SK-N-SH (cell line): ENCODE measurements around the gene ZCCHC7. TPM values are rescaled to one million over a fixed set of nuclear protein-coding genes. Genes with fewer than 3 reads are reported as not detected.

ENCODE experiments used
- CTCF ChIA-PET: fragments of 300-600, 350-600 bp; formaldehyde crosslinking; extraction: SDS; loops from one replicate; lab custom pipeline; 2021; lab: Yijun Ruan, JAX
- POLR2A ChIA-PET: fragments of 350-600 bp; sonication (Branson Sonifier 250); formaldehyde crosslinking; extraction: SDS; loops from one replicate; lab custom pipeline; 2020; ENCODE audit warnings: antibody characterized with exemption, inconsistent platforms; lab: Yijun Ruan, JAX
- DNase-seq: peaks from one replicate; pipeline ENCODE4 v3.0.0; 2012
- H2AFZ ChIP-seq: fragments of 200-600 bp; sonication (generic); 2 replicates; pipeline ENCODE4 v1.8.1; 2016; ENCODE audit warnings: antibody characterized with exemption, mild to moderate bottlenecking, low read depth
- H3F3A ChIP-seq: fragments of 200-600 bp; sonication (generic); replicated peaks from 2 replicates; pipeline ENCODE3; 2016; ENCODE audit warnings: antibody characterized with exemption, mild to moderate bottlenecking; ENCODE audit not compliant: insufficient read depth
- H3K27ac ChIP-seq, 2 experiments: fragments of 200-500 bp in 1 of 2; fragments of 200-600 bp in 1 of 2; sonication (Bioruptor generic) in 1 of 2; sonication (generic), shearing (Covaris generic) in 1 of 2; 2 replicates each; pipeline versions ENCODE4 v1.5.1 to v1.6.1; 2014 to 2016; ENCODE audit warnings: low read depth in 2 of 2, inconsistent platforms in 1 of 2, low read length in 1 of 2, mild to moderate bottlenecking in 1 of 2, mixed read lengths in 1 of 2
- H3K27me3 ChIP-seq: fragments of 200-600 bp; sonication (generic), shearing (Covaris generic); 2 replicates; pipeline ENCODE4 v1.6.1; 2016; ENCODE audit warnings: mixed run types; ENCODE audit not compliant: insufficient read depth
- H3K36me3 ChIP-seq, 2 experiments: fragments of 200-500 bp in 1 of 2; fragments of 200-600 bp in 1 of 2; sonication (Bioruptor generic) in 1 of 2; sonication (generic) in 1 of 2; replicated peaks in 1 of 2; 2 replicates each; pipeline versions ENCODE3 to v1.5.1; 2014 to 2016; ENCODE audit warnings: low read length in 1 of 2, mild to moderate bottlenecking in 1 of 2; ENCODE audit not compliant: insufficient read depth in 2 of 2, control insufficient read depth in 1 of 2
- H3K4me1 ChIP-seq, 2 experiments: fragments of 200-500 bp in 1 of 2; fragments of 200-600 bp in 1 of 2; sonication (Bioruptor generic) in 1 of 2; sonication (generic), shearing (Covaris generic) in 1 of 2; 2 replicates each; pipeline versions ENCODE4 v1.5.1 to v1.6.1; 2014 to 2016; ENCODE audit warnings: low read depth in 1 of 2, low read length in 1 of 2, mixed run types in 1 of 2; ENCODE audit not compliant: insufficient read depth in 2 of 2, control insufficient read depth in 1 of 2
- H3K4me2 ChIP-seq: fragments of 200-600 bp; sonication (generic), shearing (Covaris generic); 2 replicates; pipeline ENCODE4 v1.6.1; 2017; ENCODE audit warnings: mixed run types
- H3K4me3 ChIP-seq, 2 experiments: fragments of 200-500 bp in 1 of 2; fragments of 200-600 bp in 1 of 2; sonication (Bioruptor generic) in 1 of 2; sonication (generic), shearing (Covaris generic) in 1 of 2; 2 replicates each; pipeline versions ENCODE4 v1.5.1 to v1.8.1; 2014 to 2016; ENCODE audit warnings: low read depth in 2 of 2, inconsistent platforms in 1 of 2, low read length in 1 of 2, mild to moderate bottlenecking in 1 of 2, mixed read lengths in 1 of 2, moderate library complexity in 1 of 2
- H3K79me2 ChIP-seq: fragments of 200-600 bp; sonication (generic); 2 replicates; pipeline ENCODE4 v1.8.1; 2017; ENCODE audit warnings: mild to moderate bottlenecking; ENCODE audit not compliant: insufficient read depth
- H3K9ac ChIP-seq: fragments of 200-600 bp; sonication (generic); 2 replicates; pipeline ENCODE4 v1.6.1; 2017; ENCODE audit warnings: mixed run types
- H3K9me2 ChIP-seq: fragments of 200-600 bp; sonication (generic); 2 replicates; pipeline ENCODE4 v1.6.1; 2017; ENCODE audit warnings: mixed run types
- H3K9me3 ChIP-seq: fragments of 200-600 bp; sonication (generic); 2 replicates; pipeline ENCODE4 v1.6.1; 2017; ENCODE audit warnings: mixed run types, mild to moderate bottlenecking, moderate library complexity
- H4K20me1 ChIP-seq: fragments of 200-600 bp; sonication (generic); 2 replicates; pipeline ENCODE4 v1.6.1; 2017; ENCODE audit warnings: mild to moderate bottlenecking, mixed run types; ENCODE audit not compliant: insufficient read depth
- ELF1 ChIP-seq: IDR thresholded peaks from 2 replicates; pipeline ENCODE4 v1.4.0; 2012
- EP300 ChIP-seq, 2 experiments: IDR thresholded peaks; 2 replicates each; pipeline versions ENCODE4 v1.4.0 to v1.6.1; 2012; ENCODE audit warnings: borderline replicate concordance in 1 of 2, low read depth in 1 of 2, low read length in 1 of 2
- FOXM1 ChIP-seq: IDR thresholded peaks from 2 replicates; pipeline ENCODE4 v1.4.0; 2012; ENCODE audit warnings: low read depth, mild to moderate bottlenecking
- GABPA ChIP-seq: IDR thresholded peaks from 2 replicates; pipeline ENCODE4 v1.4.0; 2012; ENCODE audit warnings: low read depth, mild to moderate bottlenecking
- JUND ChIP-seq: IDR thresholded peaks from 2 replicates; pipeline ENCODE4 v1.4.0; 2012
- SIN3A ChIP-seq: IDR thresholded peaks from 2 replicates; pipeline ENCODE4 v1.6.1; 2012; ENCODE audit warnings: low read depth, mild to moderate bottlenecking, low read length, moderate library complexity, borderline replicate concordance
- TAF1 ChIP-seq: IDR thresholded peaks from 2 replicates; pipeline ENCODE4 v1.6.1; 2012; ENCODE audit warnings: low read depth, mild to moderate bottlenecking, low read length, moderate library complexity, borderline replicate concordance
- WGBS: methylation state at CpG from one replicate; pipeline ENCODE4 v1.1.6; 2017; ENCODE audit warnings: low lambda C conversion rate; 5-methylcytosine and 5-hydroxymethylcytosine counted together
- polyA plus RNA-seq, 3 experiments: library from polyadenylated mRNA; depleted of rRNA; stranded (reverse); fragments of >200 nt; gene quantifications; 2 replicates each; pipeline ENCODE4 v1.2.3, GENCODE V29; 2012
- TF ChIP-seq, protein P1 (sequence below): IDR thresholded peaks from 2 replicates; pipeline ENCODE4 v1.4.0; 2012; ENCODE audit warnings: low read depth, borderline replicate concordance
- TF ChIP-seq, protein P2 (sequence below): IDR thresholded peaks from 2 replicates; pipeline ENCODE4; 2012
- TF ChIP-seq, protein P3 (sequence below): IDR thresholded peaks from 2 replicates; pipeline ENCODE4 v1.6.1; 2012; ENCODE audit warnings: mild to moderate bottlenecking, low read depth, low read length, moderate library complexity

ZCCHC7 gene
- polyA plus RNA-seq, 1 of the 3 experiments (the other 2 are of a cell fraction), result 12.6 TPM

DNA sequence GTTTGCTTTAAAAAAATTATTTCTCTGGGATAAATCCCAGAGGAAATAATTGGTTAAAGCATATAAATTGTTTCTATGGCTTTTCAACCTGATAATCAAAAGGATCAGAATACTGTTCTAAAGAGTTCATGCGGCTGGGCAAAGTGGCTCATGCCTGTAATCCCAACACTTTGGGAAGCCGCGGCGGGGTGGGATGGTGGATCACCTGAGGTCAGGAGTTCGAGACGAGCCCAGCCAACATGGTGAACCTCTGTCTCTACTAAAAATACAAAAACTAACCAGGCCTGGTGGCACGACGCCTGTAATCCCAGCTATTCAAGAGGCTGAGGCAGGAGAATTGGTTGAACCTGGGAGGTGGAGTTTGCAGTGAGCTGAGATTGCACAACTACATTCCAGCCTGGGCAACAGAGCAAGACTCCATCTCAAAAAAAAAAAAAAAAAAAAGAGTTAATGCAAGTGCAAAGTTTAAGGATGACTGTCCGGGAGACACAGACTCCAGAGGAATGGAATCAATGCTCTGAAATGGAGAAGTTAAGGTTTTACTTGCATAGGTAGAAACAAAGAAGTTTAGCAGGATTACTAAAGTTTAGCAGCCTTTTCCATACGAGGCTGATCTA lies 285.5 kb downstream of the ZCCHC7 start:
- Histone ChIP-seq H3K4me2 (no peak overlapping the region), H3K9ac (no peak overlapping the region), H4K20me1 (no peaks in the 10 kb centered on the region), H2AFZ (no peak overlapping the region), H3K9me2 (no peaks in the 10 kb centered on the region), H3K36me3 (no peaks in the 10 kb centered on the region), H3K27ac (no peak overlapping the region), H3K79me2 (no peaks in the 10 kb centered on the region), H3K4me1 (no peaks in the 10 kb centered on the region), H3K4me3 (no peak overlapping the region), H3F3A (no peaks in the 10 kb centered on the region), H3K27me3 (no peaks in the 10 kb centered on the region), H3K9me3 (peaks cover 5% of the 10 kb centered on the region; the same call in 1 of the 2 replicates)
- 74% methylated on average over 10 of the region's 10 CpGs for WGBS
- no peak for TF ChIP-seq TAF1
- TF ChIP-seq ELF1, result no peak
- TF ChIP-seq FOXM1, result no peak
- TF ChIP-seq EP300 (IDR thresholded peaks at IDR 0.05; ENCODE audit: borderline replicate concordance in 1 of 2, low read depth in 1 of 2, low read length in 1 of 2), result no peak
- TF ChIP-seq, protein P1, sequence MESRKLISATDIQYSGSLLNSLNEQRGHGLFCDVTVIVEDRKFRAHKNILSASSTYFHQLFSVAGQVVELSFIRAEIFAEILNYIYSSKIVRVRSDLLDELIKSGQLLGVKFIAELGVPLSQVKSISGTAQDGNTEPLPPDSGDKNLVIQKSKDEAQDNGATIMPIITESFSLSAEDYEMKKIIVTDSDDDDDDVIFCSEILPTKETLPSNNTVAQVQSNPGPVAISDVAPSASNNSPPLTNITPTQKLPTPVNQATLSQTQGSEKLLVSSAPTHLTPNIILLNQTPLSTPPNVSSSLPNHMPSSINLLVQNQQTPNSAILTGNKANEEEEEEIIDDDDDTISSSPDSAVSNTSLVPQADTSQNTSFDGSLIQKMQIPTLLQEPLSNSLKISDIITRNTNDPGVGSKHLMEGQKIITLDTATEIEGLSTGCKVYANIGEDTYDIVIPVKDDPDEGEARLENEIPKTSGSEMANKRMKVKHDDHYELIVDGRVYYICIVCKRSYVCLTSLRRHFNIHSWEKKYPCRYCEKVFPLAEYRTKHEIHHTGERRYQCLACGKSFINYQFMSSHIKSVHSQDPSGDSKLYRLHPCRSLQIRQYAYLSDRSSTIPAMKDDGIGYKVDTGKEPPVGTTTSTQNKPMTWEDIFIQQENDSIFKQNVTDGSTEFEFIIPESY, result no peak
- TF ChIP-seq, protein P2, sequence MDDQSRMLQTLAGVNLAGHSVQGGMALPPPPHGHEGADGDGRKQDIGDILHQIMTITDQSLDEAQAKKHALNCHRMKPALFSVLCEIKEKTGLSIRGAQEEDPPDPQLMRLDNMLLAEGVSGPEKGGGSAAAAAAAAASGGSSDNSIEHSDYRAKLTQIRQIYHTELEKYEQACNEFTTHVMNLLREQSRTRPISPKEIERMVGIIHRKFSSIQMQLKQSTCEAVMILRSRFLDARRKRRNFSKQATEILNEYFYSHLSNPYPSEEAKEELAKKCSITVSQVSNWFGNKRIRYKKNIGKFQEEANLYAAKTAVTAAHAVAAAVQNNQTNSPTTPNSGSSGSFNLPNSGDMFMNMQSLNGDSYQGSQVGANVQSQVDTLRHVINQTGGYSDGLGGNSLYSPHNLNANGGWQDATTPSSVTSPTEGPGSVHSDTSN, result no peak
- no peak for TF ChIP-seq SIN3A
- TF ChIP-seq JUND, result no peak
- TF ChIP-seq, protein P3, sequence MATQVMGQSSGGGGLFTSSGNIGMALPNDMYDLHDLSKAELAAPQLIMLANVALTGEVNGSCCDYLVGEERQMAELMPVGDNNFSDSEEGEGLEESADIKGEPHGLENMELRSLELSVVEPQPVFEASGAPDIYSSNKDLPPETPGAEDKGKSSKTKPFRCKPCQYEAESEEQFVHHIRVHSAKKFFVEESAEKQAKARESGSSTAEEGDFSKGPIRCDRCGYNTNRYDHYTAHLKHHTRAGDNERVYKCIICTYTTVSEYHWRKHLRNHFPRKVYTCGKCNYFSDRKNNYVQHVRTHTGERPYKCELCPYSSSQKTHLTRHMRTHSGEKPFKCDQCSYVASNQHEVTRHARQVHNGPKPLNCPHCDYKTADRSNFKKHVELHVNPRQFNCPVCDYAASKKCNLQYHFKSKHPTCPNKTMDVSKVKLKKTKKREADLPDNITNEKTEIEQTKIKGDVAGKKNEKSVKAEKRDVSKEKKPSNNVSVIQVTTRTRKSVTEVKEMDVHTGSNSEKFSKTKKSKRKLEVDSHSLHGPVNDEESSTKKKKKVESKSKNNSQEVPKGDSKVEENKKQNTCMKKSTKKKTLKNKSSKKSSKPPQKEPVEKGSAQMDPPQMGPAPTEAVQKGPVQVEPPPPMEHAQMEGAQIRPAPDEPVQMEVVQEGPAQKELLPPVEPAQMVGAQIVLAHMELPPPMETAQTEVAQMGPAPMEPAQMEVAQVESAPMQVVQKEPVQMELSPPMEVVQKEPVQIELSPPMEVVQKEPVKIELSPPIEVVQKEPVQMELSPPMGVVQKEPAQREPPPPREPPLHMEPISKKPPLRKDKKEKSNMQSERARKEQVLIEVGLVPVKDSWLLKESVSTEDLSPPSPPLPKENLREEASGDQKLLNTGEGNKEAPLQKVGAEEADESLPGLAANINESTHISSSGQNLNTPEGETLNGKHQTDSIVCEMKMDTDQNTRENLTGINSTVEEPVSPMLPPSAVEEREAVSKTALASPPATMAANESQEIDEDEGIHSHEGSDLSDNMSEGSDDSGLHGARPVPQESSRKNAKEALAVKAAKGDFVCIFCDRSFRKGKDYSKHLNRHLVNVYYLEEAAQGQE, result no peak
- no peak for TF ChIP-seq GABPA
- ChIA-PET POLR2A (no interaction called here), CTCF (interaction anchor here (0.6 kb wide), 1 partner anchor 540 kb away, joined by 3 read pairs; no protein-coding TSS in a partner anchor)
- DNase-seq, result no peak
